NCI-H524 treated with DMSO at 0.1 percent for 48 hours (cell line): ENCODE results near the gene CALR3.
"Not testable (repeated sequence)": the region's sequence is repeated elsewhere in the genome, so short reads cannot be mapped to it uniquely, and the experiment has no call there.

ENCODE experiments used
- DNase-seq: peaks from one replicate; lab custom pipeline; 2025; lab: John Stamatoyannopoulos, UW

Gene CALR3

GRCh38 chr19:16457195-16457953, 38.6 kb downstream of the CALR3 start:
- DNase-seq, result peak; percentile 70

GRCh38 chr19:16456652-16457194, 39.2 kb downstream of the CALR3 start:
- DNase-seq, result no peak

- no peak for DNase-seq
Observed at GRCh38 chr19:16455489-16455888, 40.5 kb downstream of the CALR3 start.

GRCh38 chr19:16454351-16454918, 41.5 kb downstream of the CALR3 start:
- DNase-seq, result no peak

- DNase-seq, result no peak
Observed at GRCh38 chr19:16452325-16452724, 43.6 kb downstream of the CALR3 start.

GRCh38 chr19:16449330-16449961, 46.5 kb downstream of the CALR3 start:
- no peak for DNase-seq

- not testable (repeated sequence) for DNase-seq
Observed at GRCh38 chr19:16448872-16449271, 47.1 kb downstream of the CALR3 start.

- no peak for DNase-seq
Observed at GRCh38 chr19:16446724-16447368, 49.1 kb downstream of the CALR3 start.

GRCh38 chr19:16446108-16446723, 49.8 kb downstream of the CALR3 start:
- no peak for DNase-seq

- DNase-seq, result no peak
Observed at GRCh38 chr19:16445238-16446107, 50.5 kb downstream of the CALR3 start.

GRCh38 chr19:16444269-16444600, 51.7 kb downstream of the CALR3 start:
- DNase-seq, result no peak

- DNase-seq, result no peak
Observed at GRCh38 chr19:16442386-16443276, 53.3 kb downstream of the CALR3 start.

GRCh38 chr19:16441661-16442162, 54.3 kb downstream of the CALR3 start:
- no peak for DNase-seq

GRCh38 chr19:16436780-16437332, 59.1 kb downstream of the CALR3 start:
- no peak for DNase-seq

GRCh38 chr19:16435999-16436650, 59.8 kb downstream of the CALR3 start:
- no peak for DNase-seq

GRCh38 chr19:16435238-16435917, 60.6 kb downstream of the CALR3 start:
- DNase-seq, result no peak

GRCh38 chr19:16433986-16434385, 62.0 kb downstream of the CALR3 start:
- DNase-seq, result no peak

- no peak for DNase-seq
Observed at GRCh38 chr19:16429759-16430091, 66.2 kb downstream of the CALR3 start.
